Right kidney (tissue), 1 donor: Measurements from ENCODE around the gene ZNG1B.

Source experiments
- DNase-seq: peaks from one replicate; pipeline ENCODE4 v3.0.0-alpha.2; 2016

Gene ZNG1B

GRCh38 chr2:113541976-113542485 is 104.5 kb downstream of the ZNG1B start:
- peak; percentile 75 for DNase-seq

DNA sequence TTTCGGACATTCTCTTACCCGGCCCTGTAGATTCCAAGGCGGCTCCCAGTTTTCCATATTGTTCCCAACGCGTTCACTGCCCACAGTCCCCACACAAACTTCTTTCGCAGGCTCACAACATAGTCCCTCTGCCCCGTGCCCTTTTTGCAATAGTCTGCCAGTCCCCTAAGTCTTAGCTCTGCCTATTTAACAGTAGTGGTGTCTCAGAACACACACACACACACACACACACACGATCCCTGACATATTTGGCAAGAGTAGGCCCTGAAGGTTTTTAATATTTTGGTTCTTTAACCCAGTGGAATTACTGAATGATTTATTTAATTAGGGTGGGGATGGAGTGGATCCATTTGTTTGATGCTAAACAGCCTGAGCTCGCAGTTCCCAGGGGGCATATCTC is 105.0 kb downstream of the ZNG1B start:
- DNase-seq, result peak; percentile 29
